ENCODE measurements around the gene ITGB3BP. TPM values are rescaled to one million over a fixed set of nuclear protein-coding genes. Genes with fewer than 3 reads are reported as not detected.

Gene ITGB3BP
- total RNA-seq, 2 experiments from 2014 or later, result 8.3 to 9.3 TPM

- peaks cover 76% of the 10 kb centered on the region for H3K36me3 Mint-ChIP-seq (ENCODE audit: low read depth)
- Histone ChIP-seq H3K9me3 (ENCODE audit: control insufficient read depth in 1 of 2, insufficient read depth in 1 of 2, low read length in 2 of 2) (no peaks in the 10 kb centered on the region), H3K27me3 (ENCODE audit: control insufficient read depth in 1 of 2, insufficient read depth in 2 of 2, low read length in 2 of 2) (no peaks in the 10 kb centered on the region), H3K36me3 (ENCODE audit: insufficient read depth, low read length) (peaks cover 20% of the 10 kb centered on the region), H3K4me1 (ENCODE audit: insufficient read depth, low read length) (no peaks in the 10 kb centered on the region), H3K27ac (ENCODE audit: low read depth in 1 of 2, low read length in 2 of 2) (no peak overlapping the region), H3K4me3 (ENCODE audit: low read length) (no peak overlapping the region)
- POLR2A ChIA-PET, result no interaction called here
- no peak overlapping the region for H3K4me3 Mint-ChIP-seq
- H3K27ac Mint-ChIP-seq, result no peak overlapping the region
- intact Hi-C loops (cut with DNase I, micrococcal nuclease), result no loop called here
- CTCF ChIA-PET, result no interaction called here
- H3K9me3 Mint-ChIP-seq, result no peaks in the 10 kb centered on the region
- DNase-seq, result no peak
- H3K4me1 Mint-ChIP-seq (ENCODE audit: low read depth), result no peaks in the 10 kb centered on the region
- H3K27me3 Mint-ChIP-seq, result no peaks in the 10 kb centered on the region
- TF ChIP-seq, protein P1, sequence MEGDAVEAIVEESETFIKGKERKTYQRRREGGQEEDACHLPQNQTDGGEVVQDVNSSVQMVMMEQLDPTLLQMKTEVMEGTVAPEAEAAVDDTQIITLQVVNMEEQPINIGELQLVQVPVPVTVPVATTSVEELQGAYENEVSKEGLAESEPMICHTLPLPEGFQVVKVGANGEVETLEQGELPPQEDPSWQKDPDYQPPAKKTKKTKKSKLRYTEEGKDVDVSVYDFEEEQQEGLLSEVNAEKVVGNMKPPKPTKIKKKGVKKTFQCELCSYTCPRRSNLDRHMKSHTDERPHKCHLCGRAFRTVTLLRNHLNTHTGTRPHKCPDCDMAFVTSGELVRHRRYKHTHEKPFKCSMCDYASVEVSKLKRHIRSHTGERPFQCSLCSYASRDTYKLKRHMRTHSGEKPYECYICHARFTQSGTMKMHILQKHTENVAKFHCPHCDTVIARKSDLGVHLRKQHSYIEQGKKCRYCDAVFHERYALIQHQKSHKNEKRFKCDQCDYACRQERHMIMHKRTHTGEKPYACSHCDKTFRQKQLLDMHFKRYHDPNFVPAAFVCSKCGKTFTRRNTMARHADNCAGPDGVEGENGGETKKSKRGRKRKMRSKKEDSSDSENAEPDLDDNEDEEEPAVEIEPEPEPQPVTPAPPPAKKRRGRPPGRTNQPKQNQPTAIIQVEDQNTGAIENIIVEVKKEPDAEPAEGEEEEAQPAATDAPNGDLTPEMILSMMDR (IDR thresholded peaks at IDR 0.05), result no peak
- ATAC-seq (ENCODE audit: poor library complexity), result no peak
Measured at GRCh38 chr1:63414691-63415365, 108.2 kb downstream of the ITGB3BP start.

- Histone ChIP-seq H3K27ac (ENCODE audit: low read depth in 1 of 2, low read length in 2 of 2) (no peak overlapping the region), H3K4me1 (ENCODE audit: insufficient read depth, low read length) (no peaks in the 10 kb centered on the region), H3K9me3 (ENCODE audit: control insufficient read depth in 1 of 2, insufficient read depth in 1 of 2, low read length in 2 of 2) (no peaks in the 10 kb centered on the region), H3K27me3 (ENCODE audit: control insufficient read depth in 1 of 2, insufficient read depth in 2 of 2, low read length in 2 of 2) (no peaks in the 10 kb centered on the region), H3K36me3 (ENCODE audit: insufficient read depth, low read length) (peaks cover 16% of the 10 kb centered on the region), H3K4me3 (ENCODE audit: low read length) (no peak overlapping the region)
- no peaks in the 10 kb centered on the region for H3K9me3 Mint-ChIP-seq
- ATAC-seq (ENCODE audit: poor library complexity), result no peak
- no peaks in the 10 kb centered on the region for H3K27me3 Mint-ChIP-seq
- POLR2A ChIA-PET, result no interaction called here
- no peak overlapping the region for H3K4me3 Mint-ChIP-seq
- no peak overlapping the region for H3K27ac Mint-ChIP-seq
- CTCF ChIA-PET, result no interaction called here
- peaks cover 72% of the 10 kb centered on the region for H3K36me3 Mint-ChIP-seq (ENCODE audit: low read depth)
- DNase-seq, result no peak
- no peaks in the 10 kb centered on the region for H3K4me1 Mint-ChIP-seq (ENCODE audit: low read depth)
- TF ChIP-seq, protein P1 (IDR thresholded peaks at IDR 0.05), result no peak
- intact Hi-C loops (cut with DNase I, micrococcal nuclease), result no loop called here
Measured at GRCh38 chr1:63413394-63413793, 109.6 kb downstream of the ITGB3BP start.

DNA sequence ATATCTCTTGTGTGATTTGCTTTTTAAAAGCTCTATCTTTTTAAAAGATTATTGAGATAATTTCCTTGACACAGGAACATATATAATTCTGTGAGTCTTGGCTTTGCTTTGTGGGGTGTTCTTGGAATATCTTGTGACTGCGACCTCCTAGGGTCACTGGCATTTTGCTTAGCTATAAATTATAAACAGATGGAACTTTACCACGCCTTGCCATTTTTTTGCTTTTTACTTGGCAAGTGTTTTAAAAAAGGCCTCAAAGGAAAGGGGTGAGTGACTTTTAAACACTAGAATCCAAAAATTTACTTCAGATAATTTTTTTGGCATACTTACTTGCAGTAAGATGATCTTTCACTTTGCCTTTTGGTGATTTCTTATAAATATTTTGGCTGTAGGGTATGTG, 112.0 kb downstream of the ITGB3BP start:
- TF ChIP-seq, protein P1 (IDR thresholded peaks at IDR 0.05), result no peak
- Histone ChIP-seq H3K27ac (ENCODE audit: low read depth in 1 of 2, low read length in 2 of 2) (no peak overlapping the region), H3K4me1 (ENCODE audit: insufficient read depth, low read length) (no peaks in the 10 kb centered on the region), H3K9me3 (ENCODE audit: control insufficient read depth in 1 of 2, insufficient read depth in 1 of 2, low read length in 2 of 2) (no peaks in the 10 kb centered on the region), H3K4me3 (ENCODE audit: low read length) (no peak overlapping the region), H3K36me3 (ENCODE audit: insufficient read depth, low read length) (peaks cover 25% of the 10 kb centered on the region), H3K27me3 (ENCODE audit: control insufficient read depth in 1 of 2, insufficient read depth in 2 of 2, low read length in 2 of 2) (no peaks in the 10 kb centered on the region)
- DNase-seq (no peak), ATAC-seq (ENCODE audit: poor library complexity) (no peak)
- H3K9me3 Mint-ChIP-seq, result no peaks in the 10 kb centered on the region
- POLR2A ChIA-PET, result no interaction called here
- peaks cover 74% of the 10 kb centered on the region for H3K36me3 Mint-ChIP-seq (ENCODE audit: low read depth)
- H3K27ac Mint-ChIP-seq, result no peak overlapping the region
- CTCF ChIA-PET, result no interaction called here
- no peak overlapping the region for H3K4me3 Mint-ChIP-seq
- H3K4me1 Mint-ChIP-seq (ENCODE audit: low read depth), result no peaks in the 10 kb centered on the region
- intact Hi-C loops (cut with DNase I, micrococcal nuclease), result no loop called here
- no peaks in the 10 kb centered on the region for H3K27me3 Mint-ChIP-seq
